ENCODE results near the gene TRERF1. TPM values are rescaled to one million over a fixed set of nuclear protein-coding genes. Genes with fewer than 3 reads are reported as not detected.

The TRERF1 gene
- polyA plus RNA-seq, 3 donors, result 0.58 to 10.0 (median 2.0) TPM

DNA sequence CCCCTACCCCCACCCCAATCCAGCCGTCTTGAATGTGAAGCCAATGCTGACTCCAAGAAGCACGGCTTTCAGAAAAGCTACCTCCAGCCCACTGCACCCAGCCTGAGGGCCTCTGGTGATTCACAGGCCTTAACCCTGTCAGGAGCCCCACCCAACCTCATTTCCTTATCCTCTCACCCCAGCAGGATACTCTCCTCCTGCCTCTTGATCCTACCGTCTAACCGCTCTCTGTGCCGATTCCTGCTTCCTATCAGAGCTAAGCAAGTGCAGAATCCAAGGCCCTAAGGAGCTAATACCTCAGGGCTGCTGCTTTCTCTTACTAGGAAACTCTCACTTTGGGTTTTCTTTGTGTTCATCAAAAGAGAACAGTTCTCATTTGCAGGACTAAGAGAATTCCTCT, 47.2 kb downstream of the TRERF1 start:
- no peaks in the 10 kb centered on the region for H3K9me3 ChIP-seq (replicated peaks in 1 of 2; ENCODE audit: control insufficient read depth in 1 of 2, insufficient read depth in 1 of 2, low read length in 2 of 2)
- TF ChIP-seq, protein P1, sequence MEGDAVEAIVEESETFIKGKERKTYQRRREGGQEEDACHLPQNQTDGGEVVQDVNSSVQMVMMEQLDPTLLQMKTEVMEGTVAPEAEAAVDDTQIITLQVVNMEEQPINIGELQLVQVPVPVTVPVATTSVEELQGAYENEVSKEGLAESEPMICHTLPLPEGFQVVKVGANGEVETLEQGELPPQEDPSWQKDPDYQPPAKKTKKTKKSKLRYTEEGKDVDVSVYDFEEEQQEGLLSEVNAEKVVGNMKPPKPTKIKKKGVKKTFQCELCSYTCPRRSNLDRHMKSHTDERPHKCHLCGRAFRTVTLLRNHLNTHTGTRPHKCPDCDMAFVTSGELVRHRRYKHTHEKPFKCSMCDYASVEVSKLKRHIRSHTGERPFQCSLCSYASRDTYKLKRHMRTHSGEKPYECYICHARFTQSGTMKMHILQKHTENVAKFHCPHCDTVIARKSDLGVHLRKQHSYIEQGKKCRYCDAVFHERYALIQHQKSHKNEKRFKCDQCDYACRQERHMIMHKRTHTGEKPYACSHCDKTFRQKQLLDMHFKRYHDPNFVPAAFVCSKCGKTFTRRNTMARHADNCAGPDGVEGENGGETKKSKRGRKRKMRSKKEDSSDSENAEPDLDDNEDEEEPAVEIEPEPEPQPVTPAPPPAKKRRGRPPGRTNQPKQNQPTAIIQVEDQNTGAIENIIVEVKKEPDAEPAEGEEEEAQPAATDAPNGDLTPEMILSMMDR (IDR thresholded peaks at IDR 0.05), result no peak
- Mint-ChIP-seq H3K4me3 (peak overlapping the region in 1 of 2 donors; percentile 71), H3K27ac (peak overlapping the region; percentile 78 to 96 (median 89)), H3K36me3 (peaks cover 4 to 7% of the 10 kb centered on the region in 2 donors), H3K9me3 (no peaks in the 10 kb centered on the region), H3K27me3 (ENCODE audit: low read depth in 3 of 3) (peaks cover 0 to 2% (median 0%) of the 10 kb centered on the region in 3 donors), H3K4me1 (peaks cover 67% of the 10 kb centered on the region)
- no peaks in the 10 kb centered on the region for H3K27me3 ChIP-seq (ENCODE audit: control insufficient read depth in 2 of 2, insufficient read depth in 2 of 2, low read length in 2 of 2)
- H3K27ac ChIP-seq (ENCODE audit: low read depth in 1 of 2, low read length in 2 of 2), result peak overlapping the region; percentile 1 to 88
- peak overlapping the region; percentile 41 for H2AFZ ChIP-seq (ENCODE audit: insufficient read depth, low read depth, low read length, poor library complexity, severe bottlenecking)
- peaks cover 63 to 76% of the 10 kb centered on the region in 2 donors for H3K4me1 ChIP-seq (ENCODE audit: control insufficient read depth in 1 of 2, insufficient read depth in 2 of 2, low read length in 2 of 2)
- peaks cover 88% of the 10 kb centered on the region for H3K79me2 ChIP-seq (ENCODE audit: insufficient read depth, low read length)
- WGBS (ENCODE audit: insufficient coverage), result 5% methylated on average over 5 of the region's 5 CpGs
- DNase-seq, result peak; percentile 61 to 75 (median 74)
- peaks cover 28% of the 10 kb centered on the region for H4K20me1 ChIP-seq (ENCODE audit: insufficient read depth, low read length)
- intact Hi-C loops (cut with micrococcal nuclease), result no loop called here
- peak overlapping the region; percentile 57 for H3K4me2 ChIP-seq (replicated peaks; ENCODE audit: extremely low read depth, low read length, poor library complexity, severe bottlenecking)
- no peaks in the 10 kb centered on the region for H3K36me3 ChIP-seq (replicated peaks in 1 of 2; ENCODE audit: control insufficient read depth in 1 of 2, insufficient read depth in 2 of 2, low read length in 2 of 2)
- no peak overlapping the region for H3K4me3 ChIP-seq (replicated peaks in 1 of 3; ENCODE audit: low read depth in 2 of 3, low read length in 3 of 3)
- H3K9ac ChIP-seq (ENCODE audit: insufficient read depth, low read length, poor library complexity, severe bottlenecking), result peak overlapping the region; percentile 19

DNA sequence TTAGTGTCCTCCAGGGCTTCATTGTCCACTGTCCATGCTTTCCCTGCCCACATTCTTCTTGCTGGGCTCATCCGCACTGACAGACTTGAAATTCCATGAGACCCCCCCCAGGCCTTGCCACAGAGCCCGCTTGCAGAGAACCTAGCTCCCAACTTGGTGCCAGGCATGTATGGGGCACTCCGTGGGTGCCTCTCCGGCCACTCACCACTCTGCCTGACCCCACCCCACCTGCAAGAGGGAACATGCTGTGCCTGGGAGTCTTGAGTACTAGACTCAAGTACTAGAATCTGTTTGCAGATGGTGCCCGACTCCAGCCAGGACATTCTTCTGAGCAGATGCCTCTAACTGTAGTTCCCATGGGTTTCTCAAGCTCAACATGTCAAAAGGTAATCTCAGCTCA, 47.9 kb downstream of the TRERF1 start:
- no peaks in the 10 kb centered on the region for H3K9me3 ChIP-seq (replicated peaks in 1 of 2; ENCODE audit: control insufficient read depth in 1 of 2, insufficient read depth in 1 of 2, low read length in 2 of 2)
- H3K4me1 Mint-ChIP-seq, result peaks cover 61% of the 10 kb centered on the region
- WGBS (ENCODE audit: insufficient coverage), result 97% methylated on average over 5 of the region's 5 CpGs
- no peak for DNase-seq
- H3K36me3 Mint-ChIP-seq, result peaks cover 4 to 8% of the 10 kb centered on the region in 2 donors
- H3K4me3 ChIP-seq (replicated peaks in 1 of 3; ENCODE audit: low read depth in 2 of 3, low read length in 3 of 3), result no peak overlapping the region
- intact Hi-C loops (cut with micrococcal nuclease), result no loop called here
- H3K27me3 ChIP-seq (ENCODE audit: control insufficient read depth in 2 of 2, insufficient read depth in 2 of 2, low read length in 2 of 2), result no peaks in the 10 kb centered on the region
- H3K4me3 Mint-ChIP-seq, result no peak overlapping the region
- H3K27ac Mint-ChIP-seq, result peak overlapping the region; percentile 78 to 96 (median 89)
- TF ChIP-seq, protein P1 (IDR thresholded peaks at IDR 0.05), result no peak
- peaks cover 0 to 2% (median 0%) of the 10 kb centered on the region in 3 donors for H3K27me3 Mint-ChIP-seq (ENCODE audit: low read depth in 3 of 3)
- H3K36me3 ChIP-seq (replicated peaks in 1 of 2; ENCODE audit: control insufficient read depth in 1 of 2, insufficient read depth in 2 of 2, low read length in 2 of 2), result no peaks in the 10 kb centered on the region
- H3K9me3 Mint-ChIP-seq, result no peaks in the 10 kb centered on the region
- H3K4me1 ChIP-seq (ENCODE audit: control insufficient read depth in 1 of 2, insufficient read depth in 2 of 2, low read length in 2 of 2), result peaks cover 57 to 69% of the 10 kb centered on the region in 2 donors
- peak overlapping the region; percentile 57 for H3K4me2 ChIP-seq (replicated peaks; ENCODE audit: extremely low read depth, low read length, poor library complexity, severe bottlenecking)
- H4K20me1 ChIP-seq (ENCODE audit: insufficient read depth, low read length), result peaks cover 31% of the 10 kb centered on the region
- H3K9ac ChIP-seq (ENCODE audit: insufficient read depth, low read length, poor library complexity, severe bottlenecking), result no peak overlapping the region
- H3K27ac ChIP-seq (ENCODE audit: low read depth in 1 of 2, low read length in 2 of 2), result peak overlapping the region in 1 of 2 donors; percentile 88
- H3K79me2 ChIP-seq (ENCODE audit: insufficient read depth, low read length), result peaks cover 92% of the 10 kb centered on the region
- H2AFZ ChIP-seq (ENCODE audit: insufficient read depth, low read depth, low read length, poor library complexity, severe bottlenecking), result no peak overlapping the region
